ENCODE data around the gene ASIC3. TPM values are rescaled to one million over a fixed set of nuclear protein-coding genes. Genes with fewer than 3 reads are reported as not detected.

ASIC3 gene
- polyA plus RNA-seq, 10 donors = 2.1 to 6.4 (median 4.3) TPM

- no peak for DNase-seq
Measured at GRCh38 chr7:151070574-151070960, 22.2 kb downstream of the ASIC3 start.

- DNase-seq = no peak
Measured at GRCh38 chr7:151071032-151071866, 22.9 kb downstream of the ASIC3 start.

GRCh38 chr7:151073990-151074389 lies 25.7 kb downstream of the ASIC3 start:
- DNase-seq = no peak

- no peak for DNase-seq
Measured at GRCh38 chr7:151074817-151075661, 26.7 kb downstream of the ASIC3 start.

- DNase-seq = no peak
Measured at GRCh38 chr7:151075662-151075971, 27.3 kb downstream of the ASIC3 start.

GRCh38 chr7:151075978-151076426 lies 27.7 kb downstream of the ASIC3 start:
- DNase-seq = no peak

GRCh38 chr7:151076863-151077704 lies 28.8 kb downstream of the ASIC3 start:
- DNase-seq = no peak

- no peak for DNase-seq
Measured at GRCh38 chr7:151077705-151078232, 29.4 kb downstream of the ASIC3 start.

GRCh38 chr7:151078233-151079040 lies 30.1 kb downstream of the ASIC3 start:
- DNase-seq = peak in 1 of 3 donors; percentile 57

- DNase-seq = no peak
Measured at GRCh38 chr7:151079199-151079910, 31.0 kb downstream of the ASIC3 start.

- DNase-seq = peak in 1 of 3 donors; percentile 53
Measured at GRCh38 chr7:151080067-151080521, 31.8 kb downstream of the ASIC3 start.

- peak; percentile 93 to 97 (median 93) for DNase-seq
Measured at GRCh38 chr7:151080522-151081169, 32.3 kb downstream of the ASIC3 start, which contains the start of gene FASTK. Gene FASTK, minus strand, starts transcription at chr7:151080809. Its CDS starts 43 bp downstream, at chr7:151080766.

- peak in 1 of 3 donors; percentile 53 for DNase-seq
Measured at GRCh38 chr7:151081170-151082101, 33.1 kb downstream of the ASIC3 start.

GRCh38 chr7:151082141-151083070 lies 34.1 kb downstream of the ASIC3 start:
- no peak for DNase-seq

- peak in 2 of 3 donors; percentile 69 to 88 for DNase-seq
Measured at GRCh38 chr7:151083071-151083823, 34.9 kb downstream of the ASIC3 start, which contains the start of gene TMUB1. Gene TMUB1, minus strand, starts transcription at chr7:151083493. Its CDS starts 930 bp downstream, at chr7:151082563.

- DNase-seq = no peak
Measured at GRCh38 chr7:151083824-151084160, 35.5 kb downstream of the ASIC3 start.
